ENCODE data around the gene CALML3.
A peak's percentile ranks its signal among the peaks of the same experiment; 100 is the strongest.
"Not testable (repeated sequence)": the region's sequence is repeated elsewhere in the genome, so short reads cannot be mapped to it uniquely, and the experiment has no call there.

CALML3 gene

DNA sequence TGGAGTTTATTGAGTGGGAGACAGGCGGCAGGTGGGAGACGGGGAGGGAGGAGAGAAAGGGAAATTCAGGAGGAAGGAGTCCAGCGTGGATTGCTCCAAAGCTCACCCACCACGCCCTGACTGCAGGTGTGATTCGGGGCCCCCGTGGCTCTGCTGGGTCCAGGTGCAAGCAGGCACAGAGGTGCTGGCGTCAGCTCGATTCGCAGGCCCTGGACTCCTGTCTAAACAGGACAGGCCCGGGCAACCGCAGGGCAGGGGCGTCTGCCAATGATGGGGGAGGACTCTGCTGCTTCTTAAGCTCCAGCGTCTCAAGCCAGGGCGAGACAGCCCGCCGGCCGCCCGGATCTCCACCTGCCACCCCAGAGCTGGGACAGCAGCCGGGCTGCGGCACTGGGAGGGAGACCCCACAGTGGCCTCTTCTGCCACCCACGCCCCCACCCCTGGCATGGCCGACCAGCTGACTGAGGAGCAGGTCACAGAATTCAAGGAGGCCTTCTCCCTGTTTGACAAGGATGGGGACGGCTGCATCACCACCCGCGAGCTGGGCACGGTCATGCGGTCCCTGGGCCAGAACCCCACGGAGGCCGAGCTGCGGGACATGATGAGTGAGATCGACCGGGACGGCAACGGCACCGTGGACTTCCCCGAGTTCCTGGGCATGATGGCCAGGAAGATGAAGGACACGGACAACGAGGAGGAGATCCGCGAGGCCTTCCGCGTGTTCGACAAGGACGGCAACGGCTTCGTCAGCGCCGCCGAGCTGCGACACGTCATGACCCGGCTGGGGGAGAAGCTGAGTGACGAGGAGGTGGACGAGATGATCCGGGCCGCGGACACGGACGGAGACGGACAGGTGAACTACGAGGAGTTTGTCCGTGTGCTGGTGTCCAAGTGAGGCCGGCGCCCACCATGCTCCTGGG, at the start of gene CALML3:
CALML3 (plus strand) TSS at position 321 of the 920 bp plus-strand sequence; CDS start at position 446, 125 bp downstream.
- peak; percentile 90 for DNase-seq

GRCh38 chr10:5475088-5475487, 49.7 kb upstream of the CALML3 start:
- not testable (repeated sequence) for DNase-seq

DNA sequence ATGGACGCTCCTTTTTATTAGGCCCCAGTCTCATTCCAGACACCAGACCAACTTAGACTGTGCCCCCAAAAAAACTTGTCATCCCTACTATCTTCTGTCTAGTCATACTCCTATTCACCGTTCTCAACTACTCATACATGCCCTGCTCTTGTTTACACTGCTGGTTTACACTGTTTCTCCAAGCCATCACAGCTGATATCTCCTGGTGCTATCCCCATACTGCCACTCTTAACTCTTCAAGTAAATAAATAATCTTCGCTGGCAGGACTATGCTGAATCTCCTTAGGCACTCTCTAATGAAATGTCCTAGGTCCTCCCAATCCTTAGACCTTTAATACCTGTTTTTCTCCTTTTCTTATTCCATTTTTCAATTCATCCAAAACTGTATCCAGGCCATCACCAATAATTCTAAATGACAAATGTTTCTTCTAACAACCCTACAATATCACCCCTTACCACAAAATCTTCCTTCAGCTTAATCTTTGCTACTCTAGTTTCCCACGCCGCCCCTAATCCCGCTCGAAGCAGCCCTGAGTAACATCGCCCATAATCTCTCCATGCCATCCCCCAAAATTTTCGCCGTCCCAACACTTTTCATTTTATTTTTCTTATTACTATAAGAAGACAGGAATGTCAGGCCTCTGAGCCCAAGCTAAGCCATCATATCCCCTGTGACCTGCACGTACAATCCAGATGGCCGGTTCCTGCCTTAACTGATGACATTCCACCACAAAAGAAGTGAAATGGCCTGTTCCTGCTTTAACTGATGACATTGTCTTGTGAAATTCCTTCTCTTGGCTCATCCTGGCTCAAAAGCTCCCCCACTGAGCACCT, 48.6 kb upstream of the CALML3 start:
- DNase-seq: not testable (repeated sequence)

DNA sequence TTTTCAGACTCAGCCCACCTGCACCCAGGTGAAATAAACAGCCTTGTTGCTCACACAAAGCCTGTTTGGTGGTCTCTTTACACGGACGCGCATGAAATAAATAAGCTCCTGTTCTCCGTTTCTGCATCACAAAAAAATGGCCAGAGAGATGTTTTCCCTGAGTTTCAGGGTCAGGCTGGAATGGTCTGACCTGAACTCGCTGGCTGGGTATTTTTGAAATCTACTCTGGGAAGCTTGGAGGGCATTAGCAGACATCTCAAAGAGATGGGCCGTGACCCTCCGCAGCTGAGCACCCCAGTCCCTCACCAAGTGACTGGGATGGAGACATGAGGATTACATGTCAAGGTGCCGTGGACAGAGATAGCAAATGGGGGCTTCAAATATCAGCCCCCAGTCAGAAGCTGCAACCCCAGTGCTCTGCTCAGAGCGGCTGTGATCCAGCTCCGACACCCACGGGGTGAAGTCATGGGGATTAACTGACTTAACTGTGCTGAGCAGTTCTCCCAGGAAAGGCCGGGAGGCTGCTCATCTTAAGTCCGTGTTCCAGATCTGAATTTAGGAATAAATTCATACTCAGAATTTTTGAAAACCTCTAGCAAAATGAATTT, 47.7 kb upstream of the CALML3 start:
- DNase-seq: no peak

- no peak for DNase-seq
Observed at GRCh38 chr10:5477948-5478693, 46.6 kb upstream of the CALML3 start.

- DNase-seq: no peak
Observed at GRCh38 chr10:5478694-5479305, 46.0 kb upstream of the CALML3 start.

GRCh38 chr10:5479481-5480161, 45.1 kb upstream of the CALML3 start:
- no peak for DNase-seq

DNA sequence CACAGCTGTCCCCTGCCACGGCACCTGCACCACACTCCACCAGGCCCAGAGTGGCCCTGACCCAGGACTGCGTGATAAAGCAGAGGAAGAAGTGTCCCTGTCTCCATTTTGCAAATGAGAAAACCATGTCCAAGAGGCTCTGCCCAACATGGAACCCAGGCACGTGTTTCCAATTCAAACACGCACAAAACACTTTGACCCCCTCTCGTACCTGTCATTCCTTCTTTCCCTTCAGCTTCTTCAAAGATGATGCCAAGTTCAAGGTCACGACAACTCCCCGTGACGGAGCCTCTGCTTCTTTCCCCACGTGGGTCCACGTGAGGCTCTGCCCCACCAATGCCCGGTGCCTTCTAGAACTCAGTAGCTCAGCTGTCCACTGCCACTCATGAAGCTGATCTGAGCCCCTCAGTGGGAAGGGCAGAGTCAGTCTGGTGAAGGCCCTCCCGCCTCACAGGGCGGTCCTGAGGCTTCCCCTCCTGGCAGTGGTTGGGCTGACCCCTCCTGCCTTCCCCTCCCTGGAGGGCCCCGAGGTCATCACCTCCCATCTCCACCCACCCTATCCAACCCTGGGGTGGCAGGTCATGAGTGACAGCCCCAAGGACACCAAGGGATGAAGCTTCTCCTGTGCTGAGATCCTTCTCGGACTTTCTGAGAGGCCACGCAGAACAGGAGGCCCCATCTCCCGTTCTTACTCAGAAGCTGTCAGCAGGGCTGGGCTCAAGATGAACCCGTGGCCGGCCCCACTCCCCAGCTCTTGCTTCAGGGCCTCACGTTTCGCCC, 44.4 kb upstream of the CALML3 start:
- no peak for DNase-seq

GRCh38 chr10:5481121-5481520, 43.6 kb upstream of the CALML3 start:
- DNase-seq: no peak

GRCh38 chr10:5482016-5482415, 42.7 kb upstream of the CALML3 start:
- no peak for DNase-seq

DNA sequence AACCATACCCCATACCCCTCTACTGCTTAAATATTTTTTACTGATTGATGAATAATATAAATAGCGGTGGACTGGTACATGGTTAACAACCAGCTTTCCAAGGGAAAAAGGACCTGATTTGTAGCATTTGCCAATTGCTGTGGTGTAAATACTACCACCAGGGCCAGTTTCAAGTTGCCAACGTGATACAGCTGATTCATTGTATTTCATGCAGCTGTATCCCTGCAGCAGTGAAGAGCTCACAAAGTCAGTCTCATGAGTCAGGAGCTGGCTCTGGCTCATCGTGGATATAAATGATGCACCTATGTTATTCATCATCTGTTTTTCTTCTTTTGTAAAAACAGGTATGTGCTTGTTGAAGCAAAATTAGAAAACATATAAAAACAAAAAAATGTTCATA, 40.6 kb upstream of the CALML3 start:
- peak; percentile 37 for DNase-seq

DNA sequence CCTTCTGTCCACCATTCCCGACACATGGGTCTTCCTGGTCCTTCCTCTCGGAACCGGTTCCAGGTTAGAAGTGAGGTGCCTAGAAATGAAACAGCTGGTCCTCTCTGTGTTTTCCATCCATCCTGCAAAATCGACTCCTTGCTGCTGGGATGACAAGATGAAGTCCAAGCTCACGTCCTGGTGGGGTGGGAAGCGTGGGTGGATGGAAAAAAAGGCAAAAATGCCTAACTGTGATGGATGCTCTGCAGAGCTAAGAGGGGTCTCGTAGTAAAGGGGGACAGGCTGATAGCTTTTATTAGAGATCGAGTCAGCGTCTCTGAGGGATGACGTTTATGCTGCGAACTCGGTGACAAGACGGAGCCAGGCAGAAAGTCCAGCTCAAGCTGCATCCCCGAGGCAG, 39.5 kb upstream of the CALML3 start:
- no peak for DNase-seq

GRCh38 chr10:5485948-5486852, 38.6 kb upstream of the CALML3 start:
- DNase-seq: no peak

- no peak for DNase-seq
Observed at GRCh38 chr10:5486853-5487235, 37.9 kb upstream of the CALML3 start.

GRCh38 chr10:5488272-5489161, 36.2 kb upstream of the CALML3 start:
- peak; percentile 96 for DNase-seq

- no peak for DNase-seq
Observed at GRCh38 chr10:5490032-5490431, 34.7 kb upstream of the CALML3 start.

- no peak for DNase-seq
Observed at GRCh38 chr10:5490698-5491464, 33.9 kb upstream of the CALML3 start.

GRCh38 chr10:5491477-5491876, 33.3 kb upstream of the CALML3 start:
- DNase-seq: no peak
